ENCODE results near the gene TATDN2.

DNA sequence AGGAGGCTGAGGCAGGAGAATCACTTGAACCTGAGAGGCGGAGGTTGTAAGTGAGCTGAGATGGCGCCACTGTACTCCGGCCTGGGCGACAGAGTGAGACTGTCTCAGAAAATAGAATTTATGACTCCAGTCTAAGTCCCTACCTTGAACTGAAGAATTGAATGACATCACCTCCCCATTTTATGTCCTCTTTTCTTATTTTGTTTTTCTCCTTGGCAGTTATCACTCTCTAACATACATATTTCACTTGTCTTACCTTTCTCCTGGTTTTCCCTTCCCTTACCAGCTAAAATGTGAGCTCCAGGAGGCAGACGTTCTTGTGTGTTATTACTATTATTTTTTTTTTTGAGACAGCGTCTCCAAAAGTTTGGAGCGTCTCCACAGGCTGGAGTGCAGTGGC lies 7.6 kb downstream of the TATDN2 start:
- TF ChIP-seq EP300 (IDR thresholded peaks at IDR 0.05) (no peak), POLR2AphosphoS5 (IDR thresholded peaks at IDR 0.05) (no peak), CTCF (IDR thresholded peaks at IDR 0.05) (no peak), POLR2A (IDR thresholded peaks at IDR 0.05) (no peak)
